Stimulated activated memory B cell treated with anti-CD40 and anti-IgM and Interleukin-4, amounts not matched to agents 10 μg/mL and 1 μg/mL and 100 μg/mL, for 72 hours (primary cell): Measurements from ENCODE around the gene NDUFAF5.
"Not testable (repeated sequence)": the region's sequence is repeated elsewhere in the genome, so short reads cannot be mapped to it uniquely, and the experiment has no call there.

Experiments
- ATAC-seq: fragments of 150-1000 bp; cut with Tn5 transposase; 2 replicates; pipeline ENCODE4 v1.10.0; 2021
- H3K27ac Mint-ChIP-seq: one replicate; pipeline ENCODE4 v1.8.0; 2022; ENCODE audit warnings: mild to moderate bottlenecking, mixed read lengths
- H3K27me3 Mint-ChIP-seq: one replicate; pipeline ENCODE4 v1.8.0; 2022; ENCODE audit warnings: mixed read lengths
- H3K36me3 Mint-ChIP-seq: one replicate; pipeline ENCODE4 v1.8.0; 2022; ENCODE audit warnings: mixed read lengths
- H3K4me1 Mint-ChIP-seq: one replicate; pipeline ENCODE4 v1.8.0; 2022; ENCODE audit warnings: mixed read lengths
- H3K4me3 Mint-ChIP-seq: one replicate; pipeline ENCODE4 v1.8.0; 2022; ENCODE audit warnings: mild to moderate bottlenecking, moderate library complexity, mixed read lengths
- H3K9me3 Mint-ChIP-seq: one replicate; pipeline ENCODE4 v1.8.0; 2022; ENCODE audit warnings: mixed read lengths

NDUFAF5 gene, protein sequence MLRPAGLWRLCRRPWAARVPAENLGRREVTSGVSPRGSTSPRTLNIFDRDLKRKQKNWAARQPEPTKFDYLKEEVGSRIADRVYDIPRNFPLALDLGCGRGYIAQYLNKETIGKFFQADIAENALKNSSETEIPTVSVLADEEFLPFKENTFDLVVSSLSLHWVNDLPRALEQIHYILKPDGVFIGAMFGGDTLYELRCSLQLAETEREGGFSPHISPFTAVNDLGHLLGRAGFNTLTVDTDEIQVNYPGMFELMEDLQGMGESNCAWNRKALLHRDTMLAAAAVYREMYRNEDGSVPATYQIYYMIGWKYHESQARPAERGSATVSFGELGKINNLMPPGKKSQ

DNA sequence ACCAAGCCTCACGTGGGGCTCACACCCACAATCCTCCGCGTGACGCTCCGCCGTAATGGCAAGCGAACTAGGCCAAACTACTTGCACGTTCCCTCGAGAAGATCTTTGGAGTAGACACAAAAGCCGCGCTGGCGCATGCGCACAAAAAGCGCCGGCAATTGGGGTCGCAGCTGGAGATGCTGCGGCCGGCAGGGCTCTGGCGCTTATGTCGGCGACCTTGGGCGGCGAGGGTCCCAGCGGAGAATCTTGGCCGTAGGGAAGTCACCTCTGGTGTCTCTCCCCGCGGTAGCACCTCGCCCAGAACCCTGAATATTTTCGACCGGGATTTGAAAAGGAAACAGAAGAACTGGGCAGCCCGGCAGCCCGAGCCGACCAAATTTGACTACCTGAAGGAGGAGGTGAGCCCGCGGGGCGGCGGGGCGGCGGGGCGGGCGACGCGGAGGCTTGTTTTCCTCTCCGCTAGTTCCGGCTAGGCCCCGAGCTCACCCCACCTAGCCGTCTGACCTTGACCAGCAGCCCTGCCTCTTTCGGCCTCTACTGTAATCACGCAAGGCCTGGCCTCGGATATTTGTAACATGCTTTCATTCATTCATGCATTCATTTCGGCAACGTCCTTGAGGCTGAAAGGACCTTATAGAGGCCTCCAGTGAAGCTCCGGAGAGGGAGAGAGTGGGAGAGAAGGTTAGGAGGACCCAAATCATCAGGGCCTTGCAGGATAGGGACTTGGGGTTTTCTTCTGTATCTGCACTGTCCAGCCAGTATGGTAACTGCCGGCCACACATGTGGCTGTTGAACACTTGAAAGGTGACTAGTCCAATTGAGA is at the start of gene NDUFAF5, which contains the start of gene ESF1:
TSS of gene NDUFAF5 (plus strand) at position 136 of the 823 bp plus-strand sequence. CDS start at position 177, 41 bp downstream.
TSS of gene ESF1 (minus strand) at position 27 of the 823 bp plus-strand sequence. CDS start 1,779 bp downstream, outside the sequence.
- Mint-ChIP-seq H3K9me3 (no peaks in the 10 kb centered on the region), H3K4me3 (peak within 1 kb of the TSS; percentile 84), H3K27ac (peak within 1 kb of the TSS; percentile 95), H3K27me3 (no peaks in the 10 kb centered on the region), H3K4me1 (peaks cover 32% of the 10 kb centered on the region), H3K36me3 (peaks cover 34% of the 10 kb centered on the region)
- peak; percentile 98 for ATAC-seq

DNA sequence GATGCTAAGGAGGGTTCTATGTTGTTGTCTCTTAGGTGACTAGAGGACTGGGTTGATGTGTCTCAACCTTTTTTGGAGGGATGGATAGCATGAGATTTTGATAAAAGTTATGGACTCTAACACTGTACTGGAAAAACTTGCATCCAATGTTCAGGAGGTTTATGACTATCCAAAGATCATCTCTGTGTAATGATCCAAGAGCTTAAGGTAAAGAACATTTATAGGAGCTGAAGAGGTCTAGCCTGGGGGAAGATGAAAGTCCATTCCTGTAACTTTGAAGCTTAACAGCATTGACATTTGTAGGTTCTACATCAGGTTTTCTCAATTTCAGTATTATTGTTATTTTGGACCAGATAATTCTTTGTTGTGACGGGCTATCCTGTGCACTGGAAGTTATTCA is 49.0 kb upstream of the NDUFAF5 start:
- H3K4me1 Mint-ChIP-seq, result no peaks in the 10 kb centered on the region
- no peaks in the 10 kb centered on the region for H3K27me3 Mint-ChIP-seq
- no peak overlapping the region for H3K27ac Mint-ChIP-seq
- no peak for ATAC-seq
- peaks cover 6% of the 10 kb centered on the region for H3K9me3 Mint-ChIP-seq
- H3K4me3 Mint-ChIP-seq, result no peak overlapping the region
- H3K36me3 Mint-ChIP-seq, result peaks cover 52% of the 10 kb centered on the region

DNA sequence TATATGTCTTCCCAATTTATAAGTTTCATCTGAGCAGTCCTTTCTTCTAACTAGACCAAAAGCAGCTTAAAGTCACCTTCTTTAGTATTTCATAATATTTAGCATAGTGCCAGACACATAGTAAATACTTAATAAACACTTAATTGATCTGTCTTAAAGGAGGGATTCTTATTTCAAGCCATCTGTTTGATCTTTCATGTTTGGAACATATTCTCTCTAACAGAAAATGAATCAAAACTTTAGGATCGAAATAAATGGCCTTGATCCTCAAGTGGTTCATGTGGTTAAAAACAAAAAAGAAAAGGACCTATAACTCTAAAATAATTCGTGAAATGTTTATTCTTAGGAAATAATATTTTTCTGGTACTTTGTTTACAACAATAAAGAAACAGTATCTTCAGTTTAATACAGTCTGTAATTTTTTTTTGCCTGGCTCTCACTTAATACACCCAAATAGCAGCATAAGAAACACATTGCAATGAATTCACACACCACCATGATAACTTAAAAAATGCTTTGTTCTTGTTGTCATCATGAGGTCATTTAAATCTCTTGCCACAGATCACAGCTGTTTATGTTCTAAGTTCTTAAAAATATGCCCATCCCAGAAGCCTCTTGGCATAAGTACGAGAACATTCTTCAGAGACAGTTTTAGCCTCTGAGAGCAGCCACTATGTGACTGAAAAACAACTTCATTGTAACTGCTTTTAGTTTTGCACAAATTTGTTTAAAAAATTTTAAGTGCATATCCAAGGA is 48.2 kb upstream of the NDUFAF5 start:
- ATAC-seq, result no peak
- Mint-ChIP-seq H3K27me3 (no peaks in the 10 kb centered on the region), H3K36me3 (peaks cover 56% of the 10 kb centered on the region), H3K9me3 (peaks cover 11% of the 10 kb centered on the region), H3K4me1 (no peaks in the 10 kb centered on the region), H3K4me3 (no peak overlapping the region), H3K27ac (no peak overlapping the region)

DNA sequence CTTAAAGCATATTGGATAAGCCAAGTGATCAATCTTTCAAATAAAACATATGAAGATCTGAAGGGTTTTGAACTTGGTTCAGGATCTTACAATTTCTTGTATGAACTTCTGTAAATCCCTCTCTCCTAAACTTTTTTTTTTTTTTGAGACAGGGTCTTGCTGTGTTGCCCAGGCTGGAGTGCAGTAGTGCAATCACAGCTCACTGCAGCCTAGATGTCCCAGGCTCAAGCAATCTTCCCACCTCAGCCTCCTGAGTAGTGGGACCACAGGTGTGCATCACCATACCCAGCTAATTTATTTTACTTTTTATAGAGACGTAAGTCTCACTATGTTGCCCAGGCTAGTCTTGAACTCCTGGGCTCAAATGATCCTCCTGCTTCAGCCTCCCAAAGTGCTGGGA is 46.6 kb upstream of the NDUFAF5 start:
- not testable (repeated sequence) for H3K4me3 Mint-ChIP-seq, H3K27ac Mint-ChIP-seq, H3K27me3 Mint-ChIP-seq, ATAC-seq, H3K4me1 Mint-ChIP-seq
- peaks cover 57% of the 10 kb centered on the region for H3K36me3 Mint-ChIP-seq
- peaks cover 11% of the 10 kb centered on the region for H3K9me3 Mint-ChIP-seq

- Mint-ChIP-seq H3K27me3 (no peaks in the 10 kb centered on the region), H3K4me3 (no peak overlapping the region), H3K27ac (no peak overlapping the region), H3K9me3 (peaks cover 11% of the 10 kb centered on the region), H3K4me1 (peaks cover 6% of the 10 kb centered on the region), H3K36me3 (peaks cover 65% of the 10 kb centered on the region)
- ATAC-seq, result no peak
Observed at GRCh38 chr20:13739731-13740649, 44.8 kb upstream of the NDUFAF5 start.

- Mint-ChIP-seq H3K27ac (no peak overlapping the region), H3K27me3 (no peaks in the 10 kb centered on the region), H3K9me3 (peaks cover 11% of the 10 kb centered on the region), H3K4me3 (no peak overlapping the region), H3K36me3 (peaks cover 71% of the 10 kb centered on the region), H3K4me1 (peaks cover 6% of the 10 kb centered on the region)
- ATAC-seq, result no peak
Observed at GRCh38 chr20:13741879-13742278, 42.9 kb upstream of the NDUFAF5 start.

DNA sequence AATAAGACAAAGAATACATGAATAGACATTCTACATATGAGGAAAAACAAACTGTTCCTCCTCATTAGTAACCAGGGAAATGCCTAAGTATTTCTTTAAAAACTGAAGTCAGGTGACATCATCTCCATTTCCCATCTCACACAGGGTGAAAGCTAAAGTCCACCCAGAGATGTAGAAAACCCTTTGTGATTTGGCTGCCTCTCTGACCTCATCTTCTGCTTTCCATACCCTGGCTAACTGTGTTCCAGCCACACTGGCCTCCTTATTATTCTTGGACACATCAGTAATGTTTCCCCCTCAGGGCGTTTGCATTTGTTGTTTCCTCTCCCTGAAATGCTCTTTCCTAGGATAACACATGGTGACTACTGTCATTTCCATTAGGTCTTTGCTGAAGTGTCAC is 40.5 kb upstream of the NDUFAF5 start:
- H3K27me3 Mint-ChIP-seq, result no peaks in the 10 kb centered on the region

DNA sequence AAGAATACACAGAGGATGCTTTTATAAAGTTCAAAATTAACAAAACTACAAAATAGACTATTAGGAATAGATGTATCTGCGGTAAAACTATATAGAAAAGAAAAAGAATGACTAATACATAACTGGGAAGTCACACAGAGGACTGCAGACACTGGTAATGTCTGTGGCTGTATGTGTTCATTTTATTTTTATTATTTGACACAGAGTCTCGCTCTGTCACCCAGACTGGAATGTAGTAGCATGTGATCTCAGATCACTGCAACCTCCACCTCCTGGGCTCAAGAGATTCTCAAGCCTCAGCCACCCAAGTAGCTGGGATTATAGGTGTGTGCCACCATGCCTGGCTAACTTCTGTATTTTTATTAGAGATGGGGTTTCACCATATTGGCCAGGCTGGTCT is 39.0 kb upstream of the NDUFAF5 start:
- Mint-ChIP-seq H3K27ac (no peak overlapping the region), H3K4me3 (no peak overlapping the region), H3K9me3 (peaks cover 6% of the 10 kb centered on the region), H3K27me3 (no peaks in the 10 kb centered on the region), H3K4me1 (peaks cover 6% of the 10 kb centered on the region), H3K36me3 (peaks cover 56% of the 10 kb centered on the region)
- ATAC-seq, result no peak

More for the DNA sequence above, 40.5 kb upstream of the NDUFAF5 start:
- Mint-ChIP-seq H3K36me3 (peaks cover 68% of the 10 kb centered on the region), H3K9me3 (peaks cover 11% of the 10 kb centered on the region), H3K27ac (no peak overlapping the region), H3K4me1 (peaks cover 6% of the 10 kb centered on the region), H3K4me3 (no peak overlapping the region)
- ATAC-seq, result no peak

GRCh38 chr20:13749811-13750210 is 35.0 kb upstream of the NDUFAF5 start:
- ATAC-seq, result no peak
- Mint-ChIP-seq H3K36me3 (peaks cover 24% of the 10 kb centered on the region), H3K4me1 (peaks cover 1% of the 10 kb centered on the region), H3K9me3 (no peaks in the 10 kb centered on the region), H3K27me3 (no peaks in the 10 kb centered on the region), H3K4me3 (no peak overlapping the region), H3K27ac (no peak overlapping the region)

DNA sequence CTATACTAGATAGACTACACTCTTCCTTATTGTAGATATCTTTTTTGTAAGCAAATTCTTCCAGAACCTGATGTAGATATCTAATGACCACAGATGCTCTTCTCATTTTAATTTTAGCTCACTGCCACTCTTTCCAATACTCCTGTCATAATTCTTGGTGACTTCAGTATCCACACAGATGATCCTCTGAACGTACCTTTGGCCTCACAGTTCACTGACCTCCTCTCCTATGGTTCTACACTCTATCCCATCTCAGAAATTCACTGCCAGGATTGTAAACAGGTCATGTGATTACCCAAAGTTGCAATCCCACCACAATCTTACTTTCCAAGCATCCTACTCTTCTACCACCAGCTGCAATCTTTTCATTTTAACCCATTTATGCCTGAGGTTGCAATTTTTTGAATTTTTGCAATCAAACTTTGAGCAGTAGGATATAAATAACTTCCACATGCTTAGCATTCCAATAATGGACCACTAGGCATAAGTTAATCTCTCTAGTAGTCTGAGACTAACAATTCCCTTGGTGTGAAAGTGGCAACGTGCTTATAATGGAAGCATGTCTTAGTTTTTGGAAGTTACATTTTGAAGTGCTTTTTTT is 31.3 kb upstream of the NDUFAF5 start:
- no peak overlapping the region for H3K4me3 Mint-ChIP-seq
- peaks cover 22% of the 10 kb centered on the region for H3K36me3 Mint-ChIP-seq
- H3K27me3 Mint-ChIP-seq, result no peaks in the 10 kb centered on the region
- H3K27ac Mint-ChIP-seq, result no peak overlapping the region
- H3K9me3 Mint-ChIP-seq, result no peaks in the 10 kb centered on the region
- H3K4me1 Mint-ChIP-seq, result no peaks in the 10 kb centered on the region
- no peak for ATAC-seq

- Mint-ChIP-seq H3K27ac (no peak overlapping the region), H3K4me1 (no peaks in the 10 kb centered on the region), H3K9me3 (no peaks in the 10 kb centered on the region), H3K27me3 (no peaks in the 10 kb centered on the region), H3K4me3 (no peak overlapping the region), H3K36me3 (peaks cover 34% of the 10 kb centered on the region)
- no peak for ATAC-seq
Observed at GRCh38 chr20:13755809-13756208, 29.0 kb upstream of the NDUFAF5 start.

- no peak overlapping the region for H3K27ac Mint-ChIP-seq
- no peaks in the 10 kb centered on the region for H3K27me3 Mint-ChIP-seq
- peaks cover 27% of the 10 kb centered on the region for H3K36me3 Mint-ChIP-seq
- no peaks in the 10 kb centered on the region for H3K9me3 Mint-ChIP-seq
- ATAC-seq, result no peak
- no peak overlapping the region for H3K4me3 Mint-ChIP-seq
- no peaks in the 10 kb centered on the region for H3K4me1 Mint-ChIP-seq
Observed at GRCh38 chr20:13756551-13756950, 28.3 kb upstream of the NDUFAF5 start.

DNA sequence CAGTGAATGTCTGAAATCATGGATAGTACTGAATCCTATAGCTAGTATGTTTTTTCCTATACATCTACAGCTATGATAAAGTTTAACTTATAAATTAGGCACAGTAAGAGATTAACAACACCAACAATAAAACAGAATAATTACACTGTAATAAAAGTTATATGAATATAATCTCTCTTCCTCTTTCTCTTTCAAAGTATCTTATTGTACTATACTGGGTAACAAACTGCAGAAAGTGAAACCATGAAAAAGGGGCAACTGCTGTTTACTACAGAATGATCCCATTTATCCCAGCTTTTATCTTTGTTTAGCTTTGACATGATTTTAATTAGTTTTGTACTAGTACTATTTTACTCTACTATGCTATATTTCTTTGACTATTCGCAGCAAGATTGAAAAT is 25.9 kb upstream of the NDUFAF5 start:
- ATAC-seq, result no peak
- H3K9me3 Mint-ChIP-seq, result no peaks in the 10 kb centered on the region
- no peak overlapping the region for H3K27ac Mint-ChIP-seq
- H3K36me3 Mint-ChIP-seq, result peaks cover 27% of the 10 kb centered on the region
- no peaks in the 10 kb centered on the region for H3K27me3 Mint-ChIP-seq
- no peak overlapping the region for H3K4me3 Mint-ChIP-seq
- H3K4me1 Mint-ChIP-seq, result no peaks in the 10 kb centered on the region

- not testable (repeated sequence) for ATAC-seq, H3K27me3 Mint-ChIP-seq, H3K4me1 Mint-ChIP-seq
Observed at GRCh38 chr20:13760451-13760946, 24.3 kb upstream of the NDUFAF5 start.

More at GRCh38 chr20:13760451-13760946, 24.3 kb upstream of the NDUFAF5 start:
- not testable (repeated sequence) for H3K9me3 Mint-ChIP-seq, H3K27ac Mint-ChIP-seq, H3K4me3 Mint-ChIP-seq
- H3K36me3 Mint-ChIP-seq, result peaks cover 44% of the 10 kb centered on the region
